Sigmoid colon (tissue), 4 donors: Measurements from ENCODE around the gene FBXL20.

Source experiments
- CTCF ChIP-seq, 4 experiments: fragments of 450-650 bp in 3 of 4; fragments of 200-600 bp in 1 of 4; IDR thresholded peaks; one replicate each; pipeline ENCODE4 v1.5.1; 2016 to 2019; ENCODE audit warnings: antibody characterized with exemption in 4 of 4, mild to moderate bottlenecking in 3 of 4, moderate library complexity in 2 of 4
- POLR2A ChIP-seq, 2 donors: fragments of 450-650 bp; IDR thresholded peaks; one replicate each; pipeline ENCODE4 v1.6.1; 2016; ENCODE audit warnings: antibody characterized with exemption in 2 of 2, mild to moderate bottlenecking in 2 of 2, moderate library complexity in 2 of 2
- POLR2AphosphoS5 ChIP-seq, 4 donors: sonication (generic); formaldehyde crosslinking; IDR thresholded peaks; one replicate each; pipeline ENCODE4 v1.6.1; 2017; ENCODE audit warnings: antibody characterized with exemption in 4 of 4

GRCh38 chr17:39225308-39225958 lies 176.0 kb downstream of the FBXL20 start, which contains the start of gene STAC2:
- TF ChIP-seq CTCF (IDR thresholded peaks at IDR 0.05) (no peak), POLR2A (IDR thresholded peaks at IDR 0.05) (no peak), POLR2AphosphoS5 (IDR thresholded peaks at IDR 0.05) (no peak)
